ENCODE data around the gene KIF2A. TPM values are rescaled to one million over a fixed set of nuclear protein-coding genes. Genes with fewer than 3 reads are reported as not detected.

Gene KIF2A
- total and polyA plus RNA-seq, 7 donors: 1.4 to 10.6 (median 8.4) TPM

- peak in 1 of 4 donors; percentile 46 for ATAC-seq
- H3K36me3 ChIP-seq (ENCODE audit: insufficient read depth in 1 of 2, low read depth in 1 of 2): no peaks in the 10 kb centered on the region
- intact Hi-C loops (cut with DNase I): no loop called here
- 63 to 77% (median 69%) methylated on average over 8 of the region's 8 CpGs for WGBS, 3 donors
- no peak for DNase-seq
- H3K4me1 ChIP-seq: peaks cover 4% of the 10 kb centered on the region
- H3K9me3 ChIP-seq: no peaks in the 10 kb centered on the region
- H3K4me3 ChIP-seq: no peak overlapping the region
- TF ChIP-seq, protein P1, sequence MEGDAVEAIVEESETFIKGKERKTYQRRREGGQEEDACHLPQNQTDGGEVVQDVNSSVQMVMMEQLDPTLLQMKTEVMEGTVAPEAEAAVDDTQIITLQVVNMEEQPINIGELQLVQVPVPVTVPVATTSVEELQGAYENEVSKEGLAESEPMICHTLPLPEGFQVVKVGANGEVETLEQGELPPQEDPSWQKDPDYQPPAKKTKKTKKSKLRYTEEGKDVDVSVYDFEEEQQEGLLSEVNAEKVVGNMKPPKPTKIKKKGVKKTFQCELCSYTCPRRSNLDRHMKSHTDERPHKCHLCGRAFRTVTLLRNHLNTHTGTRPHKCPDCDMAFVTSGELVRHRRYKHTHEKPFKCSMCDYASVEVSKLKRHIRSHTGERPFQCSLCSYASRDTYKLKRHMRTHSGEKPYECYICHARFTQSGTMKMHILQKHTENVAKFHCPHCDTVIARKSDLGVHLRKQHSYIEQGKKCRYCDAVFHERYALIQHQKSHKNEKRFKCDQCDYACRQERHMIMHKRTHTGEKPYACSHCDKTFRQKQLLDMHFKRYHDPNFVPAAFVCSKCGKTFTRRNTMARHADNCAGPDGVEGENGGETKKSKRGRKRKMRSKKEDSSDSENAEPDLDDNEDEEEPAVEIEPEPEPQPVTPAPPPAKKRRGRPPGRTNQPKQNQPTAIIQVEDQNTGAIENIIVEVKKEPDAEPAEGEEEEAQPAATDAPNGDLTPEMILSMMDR (IDR thresholded peaks at IDR 0.05): no peak
- H3K27ac ChIP-seq: no peak overlapping the region
- H3K27me3 ChIP-seq (ENCODE audit: insufficient read depth in 3 of 3, low read length in 2 of 3): no peaks in the 10 kb centered on the region
Observed at GRCh38 chr5:62333250-62333794, 27.3 kb downstream of the KIF2A start.

- intact Hi-C loops (cut with DNase I): no loop called here
Observed at GRCh38 chr5:62334082-62334481, 28.1 kb downstream of the KIF2A start.

DNA sequence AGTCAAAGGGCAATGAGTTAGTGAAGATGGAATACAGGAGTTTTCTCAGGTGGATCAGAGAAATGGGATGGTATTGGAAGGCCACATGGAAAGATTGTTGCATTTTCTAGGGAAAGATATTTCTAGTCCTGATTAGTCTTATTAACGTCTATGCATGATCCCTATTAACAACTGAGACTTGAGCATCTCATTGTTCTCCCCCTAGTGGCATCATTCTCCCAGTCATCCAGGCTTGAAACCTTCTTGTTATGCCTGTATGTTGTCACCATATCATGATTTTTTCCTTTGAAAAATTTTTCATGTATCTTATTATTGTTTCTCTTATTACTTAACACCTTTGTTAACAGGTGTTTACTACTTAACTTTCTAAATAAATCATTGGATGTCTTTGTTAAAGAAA, 34.4 kb downstream of the KIF2A start:
- no peaks in the 10 kb centered on the region for H3K4me1 ChIP-seq
- WGBS, 3 donors: 0 to 13% (median 0%) methylated on average over 1 of the region's 1 CpG
- DNase-seq (no peak), ATAC-seq (no peak)
- no peaks in the 10 kb centered on the region for H3K36me3 ChIP-seq (ENCODE audit: insufficient read depth in 1 of 2, low read depth in 1 of 2)
- no peak overlapping the region for H3K4me3 ChIP-seq
- TF ChIP-seq, protein P1 (IDR thresholded peaks at IDR 0.05): peak; percentile 23
- H3K27me3 ChIP-seq (ENCODE audit: insufficient read depth in 3 of 3, low read length in 2 of 3): no peaks in the 10 kb centered on the region
- intact Hi-C loops (cut with DNase I): no loop called here
- H3K9me3 ChIP-seq: no peaks in the 10 kb centered on the region
- no peak overlapping the region for H3K27ac ChIP-seq

More at GRCh38 chr5:62334082-62334481, 28.1 kb downstream of the KIF2A start:
- ATAC-seq: no peak
- no peaks in the 10 kb centered on the region for H3K9me3 ChIP-seq
- no peak overlapping the region for H3K27ac ChIP-seq
- WGBS, 3 donors: 93 to 99% (median 98%) methylated on average over 2 of the region's 2 CpGs
- no peaks in the 10 kb centered on the region for H3K36me3 ChIP-seq (ENCODE audit: insufficient read depth in 1 of 2, low read depth in 1 of 2)
- no peak for DNase-seq
- H3K4me1 ChIP-seq: peaks cover 4% of the 10 kb centered on the region
- TF ChIP-seq, protein P1 (IDR thresholded peaks at IDR 0.05): no peak
- H3K27me3 ChIP-seq (ENCODE audit: insufficient read depth in 3 of 3, low read length in 2 of 3): no peaks in the 10 kb centered on the region
- H3K4me3 ChIP-seq: no peak overlapping the region

- Histone ChIP-seq H3K27me3 (ENCODE audit: insufficient read depth in 3 of 3, low read length in 2 of 3) (no peaks in the 10 kb centered on the region), H3K4me1 (no peaks in the 10 kb centered on the region), H3K9me3 (no peaks in the 10 kb centered on the region), H3K4me3 (no peak overlapping the region), H3K36me3 (ENCODE audit: insufficient read depth in 1 of 2, low read depth in 1 of 2) (no peaks in the 10 kb centered on the region), H3K27ac (no peak overlapping the region)
- WGBS, 3 donors: 93 to 98% (median 95%) methylated on average over 2 of the region's 2 CpGs
- no peak for DNase-seq
- TF ChIP-seq, protein P1 (IDR thresholded peaks at IDR 0.05): no peak
- ATAC-seq: no peak
- intact Hi-C loops (cut with DNase I): no loop called here
Observed at GRCh38 chr5:62340979-62341378, 35.0 kb downstream of the KIF2A start.
